Measurements from ENCODE around the gene BPIFA1.

BPIFA1 gene

DNA sequence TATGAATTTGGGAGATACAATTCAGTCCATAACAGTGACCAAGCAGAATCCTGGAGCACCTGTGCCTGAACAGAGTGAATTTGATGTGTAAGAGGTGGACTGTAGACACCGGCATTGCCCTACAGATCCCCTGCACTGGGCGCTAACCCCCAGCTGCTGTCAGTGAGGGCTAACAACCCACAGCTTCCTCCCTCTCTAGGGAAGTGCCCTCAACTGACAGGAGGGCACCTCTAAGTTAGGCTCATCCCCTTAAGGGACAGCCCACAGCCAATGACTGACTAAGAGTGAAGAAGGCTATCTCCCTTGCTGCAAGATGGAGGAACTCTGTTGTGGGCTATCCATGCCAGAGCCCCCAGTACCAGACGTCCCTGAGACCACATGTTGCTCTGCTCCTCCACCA lies 31.9 kb downstream of the BPIFA1 start:
- TF ChIP-seq, protein P1, sequence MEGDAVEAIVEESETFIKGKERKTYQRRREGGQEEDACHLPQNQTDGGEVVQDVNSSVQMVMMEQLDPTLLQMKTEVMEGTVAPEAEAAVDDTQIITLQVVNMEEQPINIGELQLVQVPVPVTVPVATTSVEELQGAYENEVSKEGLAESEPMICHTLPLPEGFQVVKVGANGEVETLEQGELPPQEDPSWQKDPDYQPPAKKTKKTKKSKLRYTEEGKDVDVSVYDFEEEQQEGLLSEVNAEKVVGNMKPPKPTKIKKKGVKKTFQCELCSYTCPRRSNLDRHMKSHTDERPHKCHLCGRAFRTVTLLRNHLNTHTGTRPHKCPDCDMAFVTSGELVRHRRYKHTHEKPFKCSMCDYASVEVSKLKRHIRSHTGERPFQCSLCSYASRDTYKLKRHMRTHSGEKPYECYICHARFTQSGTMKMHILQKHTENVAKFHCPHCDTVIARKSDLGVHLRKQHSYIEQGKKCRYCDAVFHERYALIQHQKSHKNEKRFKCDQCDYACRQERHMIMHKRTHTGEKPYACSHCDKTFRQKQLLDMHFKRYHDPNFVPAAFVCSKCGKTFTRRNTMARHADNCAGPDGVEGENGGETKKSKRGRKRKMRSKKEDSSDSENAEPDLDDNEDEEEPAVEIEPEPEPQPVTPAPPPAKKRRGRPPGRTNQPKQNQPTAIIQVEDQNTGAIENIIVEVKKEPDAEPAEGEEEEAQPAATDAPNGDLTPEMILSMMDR (IDR thresholded peaks at IDR 0.05; ENCODE audit: insufficient read depth, low read length, missing control alignments), result no peak
- POLR2A ChIA-PET, result no interaction called here
- no peak for DNase-seq (ENCODE audit: low read depth, low spot score)
- no peak overlapping the region for H3K4me3 ChIP-seq (ENCODE audit: low read depth, low read length)
- CTCF ChIA-PET, result no interaction called here

DNA sequence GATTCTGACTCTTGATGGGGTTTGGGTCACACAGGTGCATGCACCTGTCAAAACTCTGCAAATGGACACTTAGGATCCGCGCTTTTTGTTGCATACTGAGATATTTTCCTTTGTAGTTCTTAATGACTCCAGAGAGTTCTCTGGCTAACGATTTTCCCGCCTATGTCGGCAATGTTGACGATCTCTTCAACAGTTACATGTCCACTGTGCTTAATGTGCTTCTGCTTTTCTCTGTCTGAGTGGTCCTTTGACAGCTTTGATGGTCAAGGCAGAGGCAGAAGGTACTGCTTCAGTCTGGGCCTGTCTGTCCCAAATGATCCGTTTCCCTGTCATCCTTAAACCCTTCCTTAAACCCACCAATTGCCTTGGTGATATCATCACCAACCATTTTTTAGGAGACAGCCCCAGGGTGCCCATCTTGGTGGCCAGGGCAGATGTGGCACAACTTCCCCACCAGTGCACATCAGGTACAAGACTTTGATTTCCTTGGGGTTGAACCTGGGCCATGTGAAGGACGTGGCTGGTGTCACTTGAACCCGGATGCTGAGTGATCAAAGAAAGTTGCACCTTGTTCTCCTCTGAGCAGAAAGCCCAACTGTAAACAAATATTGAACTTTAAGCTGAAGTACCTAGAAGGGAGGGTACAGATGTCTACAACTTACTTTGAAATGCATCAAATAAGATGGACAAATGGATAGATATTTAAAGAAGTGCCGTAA lies 36.5 kb downstream of the BPIFA1 start:
- CTCF ChIA-PET, result interaction anchor here (1.8 kb wide), 1 partner anchor 10 kb away, joined by 6 read pairs; no protein-coding TSS in a partner anchor
- no peak for DNase-seq (ENCODE audit: low read depth, low spot score)
- POLR2A ChIA-PET, result no interaction called here
- no peak overlapping the region for H3K4me3 ChIP-seq (ENCODE audit: low read depth, low read length)
- TF ChIP-seq, protein P1 (IDR thresholded peaks at IDR 0.05; ENCODE audit: insufficient read depth, low read length, missing control alignments), result no peak

DNA sequence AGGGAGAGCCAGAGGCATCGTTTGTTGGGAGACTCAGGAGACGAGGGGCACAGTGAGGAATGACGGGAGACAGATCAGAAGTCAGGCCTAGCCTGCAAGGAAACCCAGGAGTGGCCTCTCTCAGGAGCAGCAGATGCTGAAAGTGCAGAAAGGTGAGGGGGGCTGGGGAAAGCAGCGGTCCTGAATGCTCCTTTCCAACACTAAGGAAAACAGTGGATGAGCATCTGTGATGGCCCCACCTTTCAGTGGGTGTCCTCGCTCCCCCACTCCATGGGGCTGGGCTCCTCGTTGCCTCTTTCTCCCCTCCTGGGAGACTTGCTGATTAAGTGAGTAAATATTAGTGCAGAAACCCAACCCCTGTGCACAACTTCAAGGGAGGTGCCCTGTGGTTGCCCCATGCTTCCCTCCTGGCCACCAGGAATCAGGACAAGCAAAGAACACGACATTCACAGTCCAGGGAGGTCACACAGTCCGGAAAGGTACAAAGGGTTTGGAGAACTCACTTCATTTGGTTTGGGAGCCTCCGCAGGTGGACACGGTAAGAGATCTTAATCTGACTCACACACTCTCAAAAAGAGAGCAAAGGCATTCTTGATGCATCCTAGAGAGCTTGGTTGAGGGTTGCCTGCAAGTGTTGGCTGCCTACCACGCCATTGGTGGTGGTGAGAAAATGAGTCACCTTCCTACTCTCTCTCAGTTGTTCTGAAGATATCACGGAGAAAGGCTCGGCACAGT lies 37.5 kb downstream of the BPIFA1 start:
- no peak for DNase-seq (ENCODE audit: low read depth, low spot score)
- no peak overlapping the region for H3K4me3 ChIP-seq (ENCODE audit: low read depth, low read length)
- ChIA-PET POLR2A (no interaction called here), CTCF (no interaction called here)
- TF ChIP-seq, protein P1 (IDR thresholded peaks at IDR 0.05; ENCODE audit: insufficient read depth, low read length, missing control alignments), result no peak

DNA sequence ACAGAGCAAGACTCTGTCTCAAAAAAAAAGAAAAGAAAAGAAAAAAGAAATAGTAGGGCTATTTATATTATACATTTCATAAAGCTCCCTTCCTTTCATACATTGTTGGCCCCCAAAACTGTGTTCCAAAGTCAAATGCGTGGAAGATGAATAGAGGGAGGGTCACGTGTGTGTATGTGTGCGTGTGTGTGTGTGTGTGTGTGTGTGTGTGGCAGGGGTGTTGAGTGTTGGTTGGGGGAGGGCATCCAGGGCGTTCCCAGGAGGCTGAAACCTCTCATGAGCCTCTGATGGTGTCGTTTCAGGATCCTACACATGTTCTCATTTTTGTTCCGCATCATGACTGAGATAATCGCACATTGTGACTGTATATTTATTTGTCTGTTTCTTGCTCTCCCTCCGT lies 39.4 kb downstream of the BPIFA1 start:
- POLR2A ChIA-PET, result no interaction called here
- TF ChIP-seq, protein P1 (IDR thresholded peaks at IDR 0.05; ENCODE audit: insufficient read depth, low read length, missing control alignments), result no peak
- CTCF ChIA-PET, result interaction anchor here (1.8 kb wide), 1 partner anchor 13 kb away, joined by 6 read pairs; no protein-coding TSS in a partner anchor
- no peak overlapping the region for H3K4me3 ChIP-seq (ENCODE audit: low read depth, low read length)
- DNase-seq (ENCODE audit: low read depth, low spot score), result no peak

DNA sequence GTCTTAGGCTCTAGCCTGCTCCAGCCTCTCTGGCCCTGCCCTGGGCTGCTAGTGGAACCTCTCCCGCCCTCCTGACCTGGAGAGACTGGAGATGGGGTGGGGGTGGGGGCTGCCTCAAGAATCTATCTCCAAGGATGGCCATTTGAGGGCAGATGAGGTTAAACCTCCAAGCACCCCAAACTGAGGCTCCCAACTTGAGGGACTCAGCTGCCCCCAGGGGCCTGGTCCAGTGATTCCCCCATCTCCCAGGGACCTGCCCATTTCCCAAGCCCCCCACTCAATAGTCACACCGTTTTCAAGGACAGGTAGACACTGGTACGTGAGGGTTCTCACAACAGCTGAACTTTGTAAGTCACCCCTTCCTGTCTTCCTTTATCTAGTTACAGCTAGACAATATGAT lies 40.1 kb downstream of the BPIFA1 start:
- DNase-seq (ENCODE audit: low read depth, low spot score), result no peak
- ChIA-PET POLR2A (no interaction called here), CTCF (interaction anchor here (1.8 kb wide), 1 partner anchor 13 kb away, joined by 6 read pairs; no protein-coding TSS in a partner anchor)
- TF ChIP-seq, protein P1 (IDR thresholded peaks at IDR 0.05; ENCODE audit: insufficient read depth, low read length, missing control alignments), result no peak
- H3K4me3 ChIP-seq (ENCODE audit: low read depth, low read length), result no peak overlapping the region

All from AG04449 (cell line).